Gastrocnemius medialis (tissue), 4 donors: Measurements from ENCODE around the gene CD47.

Experiments
- CTCF ChIP-seq, 5 experiments: fragments of 450-650 bp in 3 of 5; fragments of 200-600 bp in 2 of 5; sonication (generic) in 2 of 5; IDR thresholded peaks in 4 of 5; conservative IDR thresholded peaks in 1 of 5; 1 replicate in 4 of 5; 2 replicates in 1 of 5; pipeline ENCODE4 v1.5.1; 2016 to 2019; ENCODE audit warnings: antibody characterized with exemption in 5 of 5, mild to moderate bottlenecking in 3 of 5, moderate library complexity in 3 of 5
- POLR2A ChIP-seq, 2 donors: fragments of 450-650 bp; IDR thresholded peaks; one replicate each; pipeline ENCODE4 v1.6.1; 2017; ENCODE audit warnings: antibody characterized with exemption in 2 of 2, mild to moderate bottlenecking in 2 of 2, moderate library complexity in 2 of 2

- TF ChIP-seq CTCF (IDR thresholded peaks at IDR 0.05 in 4 of 5, conservative IDR thresholded peaks at IDR 0.05 in 1 of 5) = no peak
- no peak for TF ChIP-seq POLR2A (IDR thresholded peaks at IDR 0.05)
Observed at GRCh38 chr3:108037770-108038169, 53.1 kb downstream of the CD47 start.
